Fibroblast of lung (primary cell): ENCODE data around the gene MAPKBP1. TPM values are rescaled to one million over a fixed set of nuclear protein-coding genes. Genes with fewer than 3 reads are reported as not detected.

Experiments
- DNase-seq, 2 donors: peaks; one replicate each; pipeline versions ENCODE4 v3.0.0 to v3.0.0-alpha.2; 2010; ENCODE audit warnings: low read depth in 2 of 2
- H2AFZ ChIP-seq: 2 replicates; pipeline ENCODE4 v1.5.1; 2012; ENCODE audit warnings: low read length, control low read depth, inconsistent platforms
- H3K27ac ChIP-seq: 2 replicates; pipeline ENCODE4 v1.5.1; 2011; ENCODE audit warnings: low read length, control low read depth; ENCODE audit not compliant: insufficient read depth
- H3K27me3 ChIP-seq: 2 replicates; pipeline ENCODE4 v1.5.1; 2011; ENCODE audit warnings: mild to moderate bottlenecking, low read length; ENCODE audit not compliant: control insufficient read depth, insufficient read depth
- H3K36me3 ChIP-seq: 2 replicates; pipeline ENCODE4 v1.5.1; 2011; ENCODE audit warnings: low read length; ENCODE audit not compliant: control insufficient read depth, insufficient read depth
- H3K4me1 ChIP-seq: 2 replicates; pipeline ENCODE4 v1.5.1; 2011; ENCODE audit warnings: low read length; ENCODE audit not compliant: control insufficient read depth, insufficient read depth; ENCODE audit errors: extremely low read depth
- H3K4me2 ChIP-seq: 2 replicates; pipeline ENCODE4 v1.5.1; 2011; ENCODE audit warnings: low read length, control low read depth; ENCODE audit not compliant: insufficient read depth; ENCODE audit errors: extremely low read depth
- H3K4me3 ChIP-seq, 4 experiments: fragments of 200-600 bp in 1 of 4; sonication (generic) in 1 of 4; replicated peaks in 1 of 4; 2 replicates each; pipeline ENCODE4 v1.5.1; 2011 to 2016; ENCODE audit warnings: low read length in 4 of 4, low read depth in 3 of 4, mild to moderate bottlenecking in 3 of 4, control low read depth in 2 of 4, inconsistent platforms in 1 of 4, mixed read lengths in 1 of 4; ENCODE audit not compliant: insufficient read depth in 1 of 4; ENCODE audit errors: control extremely low read depth in 1 of 4
- H3K79me2 ChIP-seq: 2 replicates; pipeline ENCODE4 v1.5.1; 2012; ENCODE audit warnings: mild to moderate bottlenecking, low read length, inconsistent platforms; ENCODE audit not compliant: control insufficient read depth, insufficient read depth
- H3K9ac ChIP-seq: 2 replicates; pipeline ENCODE4 v1.5.1; 2011; ENCODE audit warnings: mild to moderate bottlenecking, low read length, control low read depth; ENCODE audit not compliant: insufficient read depth
- H3K9me3 ChIP-seq: 2 replicates; pipeline ENCODE4 v1.5.1; 2012; ENCODE audit warnings: low read depth, low read length; ENCODE audit not compliant: control insufficient read depth, insufficient read depth
- H4K20me1 ChIP-seq: 2 replicates; pipeline ENCODE4 v1.5.1; 2011; ENCODE audit warnings: low read length; ENCODE audit not compliant: control insufficient read depth, insufficient read depth; ENCODE audit errors: extremely low read depth
- EZH2 ChIP-seq: IDR thresholded peaks from 2 replicates; pipeline ENCODE4 v1.5.1; 2012; ENCODE audit warnings: low read length, control low read depth, mild to moderate bottlenecking; ENCODE audit errors: missing control alignments
- polyA plus RNA-seq, 2 donors: library from polyadenylated mRNA; depleted of rRNA in 1 of 2; stranded (reverse) in 1 of 2; unstranded in 1 of 2; fragments of >200 nt; gene quantifications; 2 replicates each; pipeline ENCODE4 v1.2.1, GENCODE V29; 2011 to 2012; ENCODE audit warnings: missing spikeins in 1 of 2
- total RNA-seq: library from RNA; depleted of rRNA; stranded (reverse); fragments of >200 nt; gene quantifications from 2 replicates; pipeline ENCODE4 v1.2.1, GENCODE V29; 2014
- TF ChIP-seq, protein P1 (sequence below), 2 donors: IDR thresholded peaks in 1 of 2; conservative IDR thresholded peaks in 1 of 2; 1 replicate in 1 of 2; 2 replicates in 1 of 2; pipeline ENCODE4 v1.5.1; 2011 to 2012; ENCODE audit warnings: low read length in 2 of 2, control low read depth in 1 of 2, inconsistent platforms in 1 of 2, low read depth in 1 of 2, mild to moderate bottlenecking in 1 of 2

The MAPKBP1 gene
- total and polyA plus RNA-seq, 2 donors (not counting 1 experiment from before 2014, with no cell fraction given), result 2.8 to 20.8 TPM

DNA sequence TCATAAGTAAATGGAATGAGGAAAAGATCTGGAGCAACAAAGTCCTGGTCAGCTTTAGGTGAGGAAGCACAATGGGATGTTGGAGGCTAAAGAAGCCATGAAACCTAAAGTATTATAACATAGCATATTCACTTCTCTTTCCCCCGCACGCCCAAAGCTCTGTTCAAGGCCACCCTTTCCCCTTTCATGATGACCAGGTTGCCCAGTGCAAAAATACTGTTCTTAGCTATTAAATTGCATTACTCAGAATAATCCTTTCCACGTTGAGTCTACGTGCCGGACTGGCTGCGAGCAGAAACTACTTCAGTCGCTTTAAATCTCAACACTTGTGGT, 589 bp upstream of the MAPKBP1 start:
- Histone ChIP-seq H3K9me3 (no peaks in the 10 kb centered on the region), H3K4me2 (peak overlapping the region; percentile 91), H4K20me1 (no peaks in the 10 kb centered on the region), H3K4me1 (peaks cover 21% of the 10 kb centered on the region), H3K27ac (peak overlapping the region; percentile 86), H3K27me3 (no peaks in the 10 kb centered on the region), H3K36me3 (no peaks in the 10 kb centered on the region), H3K9ac (no peak overlapping the region), H3K79me2 (peaks cover 32% of the 10 kb centered on the region), H3K4me3 (peak overlapping the region; percentile 5 to 85 (median 52)), H2AFZ (no peak overlapping the region)
- no peak for TF ChIP-seq EZH2
- TF ChIP-seq, protein P1, sequence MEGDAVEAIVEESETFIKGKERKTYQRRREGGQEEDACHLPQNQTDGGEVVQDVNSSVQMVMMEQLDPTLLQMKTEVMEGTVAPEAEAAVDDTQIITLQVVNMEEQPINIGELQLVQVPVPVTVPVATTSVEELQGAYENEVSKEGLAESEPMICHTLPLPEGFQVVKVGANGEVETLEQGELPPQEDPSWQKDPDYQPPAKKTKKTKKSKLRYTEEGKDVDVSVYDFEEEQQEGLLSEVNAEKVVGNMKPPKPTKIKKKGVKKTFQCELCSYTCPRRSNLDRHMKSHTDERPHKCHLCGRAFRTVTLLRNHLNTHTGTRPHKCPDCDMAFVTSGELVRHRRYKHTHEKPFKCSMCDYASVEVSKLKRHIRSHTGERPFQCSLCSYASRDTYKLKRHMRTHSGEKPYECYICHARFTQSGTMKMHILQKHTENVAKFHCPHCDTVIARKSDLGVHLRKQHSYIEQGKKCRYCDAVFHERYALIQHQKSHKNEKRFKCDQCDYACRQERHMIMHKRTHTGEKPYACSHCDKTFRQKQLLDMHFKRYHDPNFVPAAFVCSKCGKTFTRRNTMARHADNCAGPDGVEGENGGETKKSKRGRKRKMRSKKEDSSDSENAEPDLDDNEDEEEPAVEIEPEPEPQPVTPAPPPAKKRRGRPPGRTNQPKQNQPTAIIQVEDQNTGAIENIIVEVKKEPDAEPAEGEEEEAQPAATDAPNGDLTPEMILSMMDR (conservative IDR thresholded peaks at IDR 0.05 in 1 of 2, IDR thresholded peaks at IDR 0.05 in 1 of 2; ENCODE audit: low read depth in 1 of 2, low read length in 2 of 2), result no peak
- DNase-seq, result no peak

- Histone ChIP-seq H3K79me2 (peaks cover 37% of the 10 kb centered on the region), H3K36me3 (no peaks in the 10 kb centered on the region), H3K9me3 (no peaks in the 10 kb centered on the region), H3K4me2 (peak overlapping the region; percentile 98), H3K27me3 (no peaks in the 10 kb centered on the region), H3K9ac (peak overlapping the region; percentile 84), H3K27ac (peak overlapping the region; percentile 86), H3K4me3 (peak overlapping the region; percentile 79 to 92 (median 87)), H4K20me1 (no peaks in the 10 kb centered on the region), H3K4me1 (peaks cover 23% of the 10 kb centered on the region), H2AFZ (peak overlapping the region; percentile 85)
- TF ChIP-seq, protein P1 (conservative IDR thresholded peaks at IDR 0.05 in 1 of 2, IDR thresholded peaks at IDR 0.05 in 1 of 2; ENCODE audit: low read depth in 1 of 2, low read length in 2 of 2), result no peak
- no peak for TF ChIP-seq EZH2
- DNase-seq, result no peak
Measured at GRCh38 chr15:41774882-41775417, 666 bp downstream of the MAPKBP1 start.

DNA sequence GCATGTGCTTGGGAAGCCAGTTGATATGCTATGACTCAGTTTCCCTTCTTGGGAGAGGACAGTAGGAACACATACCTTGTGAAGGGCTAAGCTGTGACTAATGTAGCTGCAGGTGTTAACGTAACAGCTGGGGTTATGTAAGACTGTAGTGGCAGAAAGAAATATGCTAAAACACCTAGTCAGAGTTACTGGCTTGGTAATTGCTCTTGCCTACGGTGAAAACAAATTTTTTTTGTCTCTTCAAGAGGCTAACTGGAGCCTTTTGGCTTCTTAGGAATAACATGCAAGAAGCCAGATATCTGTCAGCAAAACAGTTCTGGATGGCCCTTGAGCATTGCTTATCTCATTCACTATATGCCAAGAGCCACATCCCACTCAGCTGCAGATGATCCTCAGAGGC, 1.4 kb downstream of the MAPKBP1 start:
- Histone ChIP-seq H2AFZ (no peak overlapping the region), H3K36me3 (no peaks in the 10 kb centered on the region), H3K4me1 (peaks cover 26% of the 10 kb centered on the region), H3K9ac (no peak overlapping the region), H3K4me3 (peak overlapping the region; percentile 79 to 92 (median 87)), H3K27ac (peak overlapping the region; percentile 86), H3K9me3 (no peaks in the 10 kb centered on the region), H3K4me2 (peak overlapping the region; percentile 98), H3K79me2 (peaks cover 37% of the 10 kb centered on the region), H4K20me1 (no peaks in the 10 kb centered on the region), H3K27me3 (no peaks in the 10 kb centered on the region)
- peak in 1 of 2 donors; percentile 43 for DNase-seq
- no peak for TF ChIP-seq EZH2
- TF ChIP-seq, protein P1 (conservative IDR thresholded peaks at IDR 0.05 in 1 of 2, IDR thresholded peaks at IDR 0.05 in 1 of 2; ENCODE audit: low read depth in 1 of 2, low read length in 2 of 2), result no peak
